Measurements from ENCODE around the gene GPR42.

The GPR42 gene

GRCh38 chr19:35370722-35371121 is at the start of gene GPR42:
Gene GPR42, plus strand, starts transcription at chr19:35371068. Its CDS starts 292 bp downstream, at chr19:35371360.
- no peaks in the 10 kb centered on the region for H3F3A ChIP-seq (ENCODE audit: low read depth)

GRCh38 chr19:35321291-35321690 is 49.6 kb upstream of the GPR42 start:
- Histone ChIP-seq H3K4me1 (ENCODE audit: insufficient read depth, low read length, poor library complexity, severe bottlenecking) (peaks cover 37% of the 10 kb centered on the region), H3K4me2 (ENCODE audit: low read depth, low read length, poor library complexity, severe bottlenecking) (no peak overlapping the region), H4K20me1 (ENCODE audit: insufficient read depth, low read length, poor library complexity, severe bottlenecking) (no peaks in the 10 kb centered on the region), H3K27me3 (ENCODE audit: insufficient read depth, low read length, poor library complexity, severe bottlenecking) (no peaks in the 10 kb centered on the region), H3K9me2 (replicated peaks; ENCODE audit: low read depth, low read length) (no peaks in the 10 kb centered on the region), H3K79me2 (ENCODE audit: insufficient read depth, low read length) (no peaks in the 10 kb centered on the region), H3F3A (ENCODE audit: low read depth) (peaks cover 9% of the 10 kb centered on the region), H3K4me3 (ENCODE audit: low read length, poor library complexity, severe bottlenecking) (no peak overlapping the region), H3K9me3 (ENCODE audit: insufficient read depth, low read depth, low read length) (peaks cover 3% of the 10 kb centered on the region; the same call in 1 of the 2 replicates), H3K36me3 (ENCODE audit: insufficient read depth, low read length) (no peaks in the 10 kb centered on the region), H3K9ac (ENCODE audit: low read depth, low read length, poor library complexity, severe bottlenecking) (peak overlapping the region; percentile 68), H2AFZ (ENCODE audit: low read length) (no peak overlapping the region)
- TF ChIP-seq CTCF (conservative IDR thresholded peaks at IDR 0.05; ENCODE audit: low read length) (no peak), EZH2phosphoT487 (IDR thresholded peaks at IDR 0.05; ENCODE audit: borderline replicate concordance) (no peak)

More at GRCh38 chr19:35370722-35371121, at the start of gene GPR42:
- Histone ChIP-seq H3K27me3 (ENCODE audit: insufficient read depth, low read length, poor library complexity, severe bottlenecking) (no peaks in the 10 kb centered on the region), H3K4me3 (ENCODE audit: low read length, poor library complexity, severe bottlenecking) (no peak within 1 kb of the TSS), H3K79me2 (ENCODE audit: insufficient read depth, low read length) (no peaks in the 10 kb centered on the region), H3K4me1 (ENCODE audit: insufficient read depth, low read length, poor library complexity, severe bottlenecking) (peaks cover 8% of the 10 kb centered on the region), H3K4me2 (ENCODE audit: low read depth, low read length, poor library complexity, severe bottlenecking) (no peak within 1 kb of the TSS), H3K9me2 (replicated peaks; ENCODE audit: low read depth, low read length) (no peaks in the 10 kb centered on the region), H2AFZ (ENCODE audit: low read length) (no peak within 1 kb of the TSS), H4K20me1 (ENCODE audit: insufficient read depth, low read length, poor library complexity, severe bottlenecking) (no peaks in the 10 kb centered on the region), H3K9ac (ENCODE audit: low read depth, low read length, poor library complexity, severe bottlenecking) (no peak within 1 kb of the TSS), H3K9me3 (ENCODE audit: insufficient read depth, low read depth, low read length) (no peaks in the 10 kb centered on the region), H3K36me3 (ENCODE audit: insufficient read depth, low read length) (no peaks in the 10 kb centered on the region)
- TF ChIP-seq EZH2phosphoT487 (IDR thresholded peaks at IDR 0.05; ENCODE audit: borderline replicate concordance) (no peak), CTCF (conservative IDR thresholded peaks at IDR 0.05; ENCODE audit: low read length) (no peak)

GRCh38 chr19:35322014-35322413 is 48.9 kb upstream of the GPR42 start:
- peaks cover 9% of the 10 kb centered on the region for H3F3A ChIP-seq (ENCODE audit: low read depth)
- peaks cover 3% of the 10 kb centered on the region; the same call in 1 of the 2 replicates for H3K9me3 ChIP-seq (ENCODE audit: insufficient read depth, low read depth, low read length)
- H3K4me3 ChIP-seq (ENCODE audit: low read length, poor library complexity, severe bottlenecking): no peak overlapping the region
- H3K36me3 ChIP-seq (ENCODE audit: insufficient read depth, low read length): no peaks in the 10 kb centered on the region
- no peaks in the 10 kb centered on the region for H3K9me2 ChIP-seq (replicated peaks; ENCODE audit: low read depth, low read length)
- H2AFZ ChIP-seq (ENCODE audit: low read length): no peak overlapping the region
- H4K20me1 ChIP-seq (ENCODE audit: insufficient read depth, low read length, poor library complexity, severe bottlenecking): no peaks in the 10 kb centered on the region
- no peak overlapping the region for H3K4me2 ChIP-seq (ENCODE audit: low read depth, low read length, poor library complexity, severe bottlenecking)
- TF ChIP-seq CTCF (conservative IDR thresholded peaks at IDR 0.05; ENCODE audit: low read length): no peak
- TF ChIP-seq EZH2phosphoT487 (IDR thresholded peaks at IDR 0.05; ENCODE audit: borderline replicate concordance): no peak
- no peak overlapping the region for H3K9ac ChIP-seq (ENCODE audit: low read depth, low read length, poor library complexity, severe bottlenecking)
- no peaks in the 10 kb centered on the region for H3K79me2 ChIP-seq (ENCODE audit: insufficient read depth, low read length)
- H3K4me1 ChIP-seq (ENCODE audit: insufficient read depth, low read length, poor library complexity, severe bottlenecking): peaks cover 37% of the 10 kb centered on the region
- no peaks in the 10 kb centered on the region for H3K27me3 ChIP-seq (ENCODE audit: insufficient read depth, low read length, poor library complexity, severe bottlenecking)

Measured in Loucy (cell line).